Neuron (in vitro differentiated cells): ENCODE results near the gene GPC5.

ENCODE experiments used
- H2AFZ ChIP-seq: one replicate; pipeline ENCODE4 v1.6.1; 2013; ENCODE audit warnings: low read depth, mild to moderate bottlenecking, inconsistent platforms, low read length, moderate library complexity
- H3K27me3 ChIP-seq: one replicate; pipeline ENCODE4 v1.6.1; 2013; ENCODE audit warnings: low read length; ENCODE audit not compliant: insufficient read depth
- H3K36me3 ChIP-seq: one replicate; pipeline ENCODE4 v1.6.1; 2013; ENCODE audit warnings: low read length; ENCODE audit not compliant: insufficient read depth
- H3K4me1 ChIP-seq: one replicate; pipeline ENCODE4 v1.6.1; 2013; ENCODE audit warnings: low read length; ENCODE audit not compliant: insufficient read depth
- H3K4me3 ChIP-seq: 2 replicates; pipeline ENCODE4 v1.5.1; 2013; ENCODE audit warnings: mild to moderate bottlenecking, low read length, moderate library complexity
- H3K9me3 ChIP-seq: one replicate; pipeline ENCODE4 v1.6.1; 2013; ENCODE audit warnings: low read length

GPC5 gene

DNA sequence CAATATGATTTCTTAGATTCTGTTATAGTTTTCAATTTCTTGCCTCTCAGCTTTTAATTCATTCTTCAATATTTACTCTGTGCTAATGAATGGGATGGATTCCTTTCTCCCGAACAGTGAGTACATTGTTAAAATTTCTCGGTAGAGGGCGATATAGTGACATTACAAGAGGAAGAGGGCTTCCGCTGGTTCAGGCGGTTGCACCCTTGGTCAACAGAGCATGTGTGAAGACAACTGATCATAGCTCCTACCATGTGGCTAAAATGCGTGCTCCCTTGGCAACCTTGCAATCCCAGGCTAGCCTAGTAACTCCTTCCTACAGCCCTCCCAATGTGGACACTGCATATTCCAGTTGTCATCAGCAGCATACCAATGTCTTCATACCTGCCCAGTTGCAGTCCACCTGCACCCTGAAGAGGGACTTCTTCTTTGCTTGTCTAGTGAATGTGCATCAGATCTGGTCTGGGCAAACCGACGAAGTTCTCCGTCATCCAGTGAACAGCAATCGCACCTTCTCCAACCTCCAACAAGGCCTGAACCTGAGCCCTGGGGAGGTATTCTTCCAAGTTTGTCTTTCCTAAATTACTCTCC lies 1175.1 kb downstream of the GPC5 start:
- Histone ChIP-seq H3K27me3 (no peaks in the 10 kb centered on the region), H3K9me3 (no peaks in the 10 kb centered on the region), H3K4me3 (no peak overlapping the region), H3K36me3 (no peaks in the 10 kb centered on the region), H3K4me1 (peaks cover 7% of the 10 kb centered on the region), H2AFZ (no peak overlapping the region)

DNA sequence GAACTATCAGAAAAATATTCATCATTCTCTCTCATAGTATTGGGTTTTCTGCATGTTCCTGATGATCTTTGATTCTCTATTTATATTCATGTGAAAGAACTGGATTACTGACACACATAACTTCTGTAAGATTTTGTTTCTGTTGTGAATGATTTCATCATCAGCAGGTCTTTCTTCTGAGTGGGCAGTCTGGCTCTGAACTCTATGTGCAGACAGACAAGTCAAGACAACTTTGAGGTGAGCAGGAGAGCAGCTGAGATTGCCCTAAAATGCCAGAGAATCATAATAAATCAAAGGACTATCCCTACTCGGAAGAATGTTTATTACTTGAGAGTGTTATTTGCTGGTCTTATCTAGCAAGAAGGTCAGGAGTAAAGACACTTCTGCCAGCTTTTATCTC lies 1176.1 kb downstream of the GPC5 start:
- no peaks in the 10 kb centered on the region for H3K27me3 ChIP-seq
- H3K4me1 ChIP-seq: peaks cover 7% of the 10 kb centered on the region
- no peaks in the 10 kb centered on the region for H3K9me3 ChIP-seq
- H3K4me3 ChIP-seq: no peak overlapping the region
- no peak overlapping the region for H2AFZ ChIP-seq
- no peaks in the 10 kb centered on the region for H3K36me3 ChIP-seq

GRCh38 chr13:92575777-92576176 lies 1177.4 kb downstream of the GPC5 start:
- H3K27me3 ChIP-seq: no peaks in the 10 kb centered on the region
- no peak overlapping the region for H2AFZ ChIP-seq
- no peaks in the 10 kb centered on the region for H3K9me3 ChIP-seq
- no peaks in the 10 kb centered on the region for H3K36me3 ChIP-seq
- peaks cover 7% of the 10 kb centered on the region for H3K4me1 ChIP-seq
- H3K4me3 ChIP-seq: no peak overlapping the region

DNA sequence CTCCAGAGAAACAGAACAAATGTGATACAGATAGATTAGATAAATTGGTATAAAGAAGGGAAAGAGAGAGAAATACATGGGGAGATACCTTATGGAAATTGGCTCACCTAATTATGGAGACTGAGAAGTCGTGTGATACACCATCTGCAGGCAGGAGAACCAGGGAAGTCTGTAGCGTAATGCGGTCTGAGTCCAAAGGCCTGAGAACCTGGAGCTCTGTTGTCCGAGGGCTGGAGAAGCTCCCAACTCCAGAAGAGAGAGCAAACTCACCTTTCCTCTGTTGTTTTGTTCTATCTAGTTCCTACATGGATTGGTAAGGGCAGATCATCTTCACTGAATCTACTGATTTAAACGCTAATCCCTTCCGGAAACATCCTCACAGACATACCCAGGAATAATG lies 1179.9 kb downstream of the GPC5 start:
- H3K4me3 ChIP-seq: no peak overlapping the region
- no peak overlapping the region for H2AFZ ChIP-seq
- no peaks in the 10 kb centered on the region for H3K27me3 ChIP-seq
- H3K36me3 ChIP-seq: no peaks in the 10 kb centered on the region
- H3K9me3 ChIP-seq: no peaks in the 10 kb centered on the region
- no peaks in the 10 kb centered on the region for H3K4me1 ChIP-seq

DNA sequence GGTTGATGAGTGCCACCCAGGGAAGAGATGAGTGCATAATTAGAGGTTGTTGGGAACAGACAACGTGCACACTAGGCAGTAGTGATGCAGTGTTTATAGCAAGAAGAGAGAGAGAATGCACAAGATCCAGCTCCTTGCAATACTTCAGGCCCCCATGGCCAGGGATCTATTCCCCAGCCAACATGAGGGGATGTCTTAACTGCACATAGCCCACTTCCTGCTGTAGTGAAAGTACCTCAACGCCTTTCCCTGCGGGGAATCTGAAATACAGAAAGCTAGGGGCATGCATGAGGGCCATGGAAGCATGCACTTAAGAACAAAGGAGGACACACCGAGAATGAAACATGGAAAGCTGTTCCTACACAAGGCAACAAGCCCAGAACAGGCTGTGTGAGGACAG lies 1191.5 kb downstream of the GPC5 start:
- Histone ChIP-seq H3K36me3 (no peaks in the 10 kb centered on the region), H2AFZ (no peak overlapping the region), H3K4me1 (no peaks in the 10 kb centered on the region), H3K4me3 (no peak overlapping the region), H3K27me3 (no peaks in the 10 kb centered on the region), H3K9me3 (no peaks in the 10 kb centered on the region)

DNA sequence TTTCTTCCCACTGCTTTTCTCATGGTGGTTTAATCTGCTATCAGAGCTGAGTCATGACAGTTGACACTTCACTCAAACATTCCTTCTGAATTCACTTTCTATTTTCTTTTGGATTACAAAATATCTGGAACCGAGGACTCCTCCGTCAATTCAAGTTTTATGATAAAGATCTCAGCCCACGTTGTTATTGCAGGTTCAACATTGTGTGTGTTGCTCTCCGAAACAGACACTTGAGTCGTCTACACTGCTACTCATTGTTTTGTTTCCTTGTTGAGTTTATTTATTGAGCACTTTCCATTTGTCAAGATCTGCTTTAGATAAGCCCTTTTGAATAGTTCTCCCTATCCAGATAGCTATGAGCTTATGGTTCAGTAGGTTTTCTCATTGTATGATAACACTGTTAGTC lies 1192.1 kb downstream of the GPC5 start:
- H3K4me1 ChIP-seq: no peaks in the 10 kb centered on the region
- H3K36me3 ChIP-seq: no peaks in the 10 kb centered on the region
- H3K27me3 ChIP-seq: no peaks in the 10 kb centered on the region
- no peak overlapping the region for H2AFZ ChIP-seq
- H3K9me3 ChIP-seq: no peaks in the 10 kb centered on the region
- H3K4me3 ChIP-seq: no peak overlapping the region

DNA sequence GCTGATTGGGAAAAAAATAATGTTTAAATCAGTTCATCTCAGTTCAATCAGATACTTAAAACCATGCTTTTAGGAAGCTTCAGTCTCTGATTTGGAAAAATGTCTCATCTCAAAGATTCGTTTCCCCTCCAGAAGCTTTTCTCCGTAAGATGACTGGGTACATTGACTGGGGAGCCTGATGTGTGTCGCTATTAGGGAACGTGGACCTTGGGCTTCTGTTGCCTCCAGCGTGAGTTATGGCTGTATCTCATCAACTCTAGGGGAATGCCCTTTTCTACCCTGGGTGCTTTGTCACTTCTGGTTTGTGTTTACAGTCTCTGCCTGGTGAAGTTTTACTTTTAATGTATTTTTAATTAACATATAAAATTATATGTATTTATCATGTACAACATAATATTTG lies 1192.7 kb downstream of the GPC5 start:
- H3K4me1 ChIP-seq: no peaks in the 10 kb centered on the region
- no peak overlapping the region for H2AFZ ChIP-seq
- no peaks in the 10 kb centered on the region for H3K9me3 ChIP-seq
- H3K36me3 ChIP-seq: no peaks in the 10 kb centered on the region
- H3K4me3 ChIP-seq: no peak overlapping the region
- no peaks in the 10 kb centered on the region for H3K27me3 ChIP-seq

GRCh38 chr13:92592757-92593156 lies 1194.3 kb downstream of the GPC5 start:
- Histone ChIP-seq H3K9me3 (no peaks in the 10 kb centered on the region), H3K4me3 (no peak overlapping the region), H3K36me3 (no peaks in the 10 kb centered on the region), H2AFZ (no peak overlapping the region), H3K4me1 (no peaks in the 10 kb centered on the region), H3K27me3 (no peaks in the 10 kb centered on the region)

DNA sequence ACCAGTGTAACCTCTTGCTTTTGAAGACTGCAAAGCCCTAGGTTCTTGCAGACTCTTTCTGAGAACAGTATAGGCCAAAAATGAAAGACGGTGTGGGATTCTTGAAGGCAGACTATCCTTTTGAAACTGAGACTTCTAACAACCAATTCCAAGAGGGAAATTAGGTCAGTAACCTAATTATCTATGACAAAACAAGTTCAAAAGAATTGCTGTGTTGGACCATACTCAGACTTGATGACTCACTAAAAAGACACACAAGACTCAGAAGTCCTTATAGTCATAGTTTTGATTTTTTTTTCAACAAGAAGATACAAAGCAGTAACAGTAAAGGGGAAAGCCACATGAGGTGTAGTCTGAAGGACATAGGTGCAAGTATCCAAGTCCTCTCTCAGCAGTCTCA lies 1204.1 kb downstream of the GPC5 start:
- Histone ChIP-seq H3K4me1 (no peaks in the 10 kb centered on the region), H3K4me3 (no peak overlapping the region), H3K36me3 (no peaks in the 10 kb centered on the region), H3K9me3 (no peaks in the 10 kb centered on the region), H2AFZ (no peak overlapping the region), H3K27me3 (no peaks in the 10 kb centered on the region)

GRCh38 chr13:92609376-92609775 lies 1211.0 kb downstream of the GPC5 start:
- Histone ChIP-seq H3K4me1 (no peaks in the 10 kb centered on the region), H3K27me3 (no peaks in the 10 kb centered on the region), H2AFZ (no peak overlapping the region), H3K36me3 (no peaks in the 10 kb centered on the region), H3K9me3 (no peaks in the 10 kb centered on the region), H3K4me3 (no peak overlapping the region)

DNA sequence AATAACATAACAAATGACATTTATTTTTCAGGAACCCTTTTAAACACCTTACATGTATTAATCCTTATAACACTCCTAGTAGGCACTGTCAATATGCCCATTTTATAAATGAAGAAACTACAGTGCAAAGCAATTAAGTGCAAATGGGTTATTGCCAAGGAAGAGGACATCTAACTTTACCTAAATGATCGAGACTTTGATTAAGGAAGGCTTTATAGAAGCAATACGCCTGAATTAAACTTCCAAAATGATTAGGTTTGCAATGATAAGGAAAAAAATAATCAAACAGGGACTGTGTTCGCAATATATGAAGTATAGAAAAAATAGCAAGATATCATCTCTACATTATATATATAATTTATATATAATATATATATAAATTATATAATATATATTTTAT lies 1214.5 kb downstream of the GPC5 start:
- Histone ChIP-seq H3K27me3 (no peaks in the 10 kb centered on the region), H3K9me3 (no peaks in the 10 kb centered on the region), H3K36me3 (no peaks in the 10 kb centered on the region), H3K4me1 (no peaks in the 10 kb centered on the region), H3K4me3 (no peak overlapping the region), H2AFZ (no peak overlapping the region)

DNA sequence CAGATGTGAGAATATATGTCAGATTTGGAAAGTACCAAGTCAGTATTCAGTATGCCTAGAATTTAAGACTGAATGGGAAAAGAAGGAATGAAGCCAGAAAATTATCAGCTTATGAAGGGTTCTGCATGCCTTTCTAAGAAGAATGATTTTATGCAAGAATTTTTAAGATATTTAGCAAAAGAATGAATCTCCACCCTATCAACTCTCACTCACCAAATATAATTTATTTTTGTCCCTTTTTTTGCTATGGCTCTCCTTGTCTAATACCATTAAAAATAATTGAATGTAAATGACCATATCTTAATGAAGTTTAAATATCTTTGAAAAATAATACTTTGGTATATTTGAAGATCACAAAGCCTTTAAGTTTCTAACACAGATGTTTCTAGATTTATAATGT lies 1215.5 kb downstream of the GPC5 start:
- H3K4me1 ChIP-seq: no peaks in the 10 kb centered on the region
- H3K4me3 ChIP-seq: no peak overlapping the region
- no peaks in the 10 kb centered on the region for H3K36me3 ChIP-seq
- no peak overlapping the region for H2AFZ ChIP-seq
- no peaks in the 10 kb centered on the region for H3K27me3 ChIP-seq
- no peaks in the 10 kb centered on the region for H3K9me3 ChIP-seq

DNA sequence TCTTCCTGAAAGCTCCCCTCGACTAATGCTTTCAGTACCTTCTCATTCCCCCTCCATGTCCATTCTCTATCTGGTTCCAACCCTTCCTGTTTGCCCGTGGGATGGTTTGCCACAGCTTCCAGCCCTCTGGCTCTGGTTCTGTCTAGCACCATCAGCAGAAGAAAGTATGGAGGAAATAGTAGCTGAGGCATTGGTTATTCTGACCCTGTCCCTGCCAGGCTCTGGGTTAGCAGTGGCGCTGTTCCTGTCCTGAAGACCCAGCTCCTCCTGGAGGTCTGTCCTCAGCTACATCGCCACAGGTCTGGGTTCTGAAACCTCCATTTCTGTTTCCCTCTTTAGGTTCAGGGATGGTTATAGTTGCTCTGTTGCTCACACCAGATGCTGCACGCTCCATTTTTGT lies 1223.6 kb downstream of the GPC5 start:
- Histone ChIP-seq H3K9me3 (no peaks in the 10 kb centered on the region), H3K4me3 (no peak overlapping the region), H2AFZ (no peak overlapping the region), H3K4me1 (no peaks in the 10 kb centered on the region), H3K36me3 (no peaks in the 10 kb centered on the region), H3K27me3 (no peaks in the 10 kb centered on the region)

DNA sequence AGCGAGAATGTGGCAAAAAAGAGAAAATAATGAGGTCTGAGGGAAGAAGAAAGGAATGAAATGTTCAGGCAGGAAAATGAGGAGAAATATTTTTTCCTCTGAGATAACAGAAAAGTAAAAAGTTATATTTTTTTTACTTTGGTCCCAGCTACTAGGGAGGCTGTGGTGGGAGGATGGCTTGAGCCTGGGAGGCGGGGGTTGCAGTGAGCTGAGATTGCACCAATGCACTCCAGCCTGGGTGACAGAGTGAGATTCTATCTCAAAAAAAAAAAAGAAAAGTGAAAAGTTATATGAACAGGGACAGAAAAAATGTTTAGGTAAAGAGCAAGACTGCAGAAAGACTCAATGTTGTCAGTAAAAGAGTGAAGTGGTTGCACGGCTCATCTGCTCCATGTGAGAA lies 1224.5 kb downstream of the GPC5 start:
- Histone ChIP-seq H3K4me1 (no peaks in the 10 kb centered on the region), H3K9me3 (no peaks in the 10 kb centered on the region), H2AFZ (no peak overlapping the region), H3K36me3 (no peaks in the 10 kb centered on the region), H3K4me3 (no peak overlapping the region), H3K27me3 (no peaks in the 10 kb centered on the region)
